Astrocyte of the cerebellum (primary cell): ENCODE measurements around the gene INPP4A.

Experiments used
- DNase-seq: peaks from one replicate; pipeline ENCODE4 v3.0.0-alpha.2; 2011; ENCODE audit warnings: low read depth
- H3K4me3 ChIP-seq: 2 replicates; pipeline ENCODE4 v1.5.1; 2011; ENCODE audit warnings: mild to moderate bottlenecking, low read depth, low read length, moderate library complexity
- CTCF ChIP-seq: IDR thresholded peaks from 2 replicates; pipeline ENCODE4 v1.5.1; 2012; ENCODE audit warnings: low read length, low read depth, moderate library complexity, mild to moderate bottlenecking; ENCODE audit errors: missing control alignments
- in situ Hi-C: cut with HindIII; loops from 2 replicates; pipeline ENCODE4 v1.10.0; 2017; ENCODE audit warnings: low sequenced_read_pairs

Gene INPP4A

GRCh38 chr2:98476192-98476868, 31.7 kb downstream of the INPP4A start:
- DNase-seq, result no peak
- no peak for TF ChIP-seq CTCF
- in situ Hi-C loops, result no loop called here
- no peak overlapping the region for H3K4me3 ChIP-seq

GRCh38 chr2:98477036-98477435, 32.4 kb downstream of the INPP4A start:
- no peak for DNase-seq
- in situ Hi-C loops, result no loop called here

GRCh38 chr2:98477506-98477905, 32.8 kb downstream of the INPP4A start:
- TF ChIP-seq CTCF, result no peak

More at GRCh38 chr2:98477036-98477435, 32.4 kb downstream of the INPP4A start:
- no peak for TF ChIP-seq CTCF
- no peak overlapping the region for H3K4me3 ChIP-seq

GRCh38 chr2:98478088-98478551, 33.5 kb downstream of the INPP4A start:
- H3K4me3 ChIP-seq, result no peak overlapping the region
- TF ChIP-seq CTCF, result no peak
- no peak for DNase-seq
- in situ Hi-C loops, result no loop called here

More at GRCh38 chr2:98477506-98477905, 32.8 kb downstream of the INPP4A start:
- in situ Hi-C loops, result no loop called here
- no peak for DNase-seq
- no peak overlapping the region for H3K4me3 ChIP-seq

GRCh38 chr2:98478907-98479306, 34.2 kb downstream of the INPP4A start:
- no peak overlapping the region for H3K4me3 ChIP-seq
- no peak for DNase-seq
- TF ChIP-seq CTCF, result no peak
- in situ Hi-C loops, result no loop called here

- in situ Hi-C loops, result no loop called here
- H3K4me3 ChIP-seq, result no peak overlapping the region
- TF ChIP-seq CTCF, result no peak
- no peak for DNase-seq
Measured at GRCh38 chr2:98479371-98479770, 34.7 kb downstream of the INPP4A start.
